HFFc6 (cell line): ENCODE results near the gene ACSF2. TPM values are rescaled to one million over a fixed set of nuclear protein-coding genes. Genes with fewer than 3 reads are reported as not detected.
"Not testable (repeated sequence)": the region's sequence is repeated elsewhere in the genome, so short reads cannot be mapped to it uniquely, and the experiment has no call there.

Experiments used
- DNase-seq: peaks from one replicate; pipeline ENCODE4 v3.0.0-alpha.2; 2018
- H3K27ac Mint-ChIP-seq: 2 replicates; pipeline ENCODE4 v1.8.0; 2020; ENCODE audit warnings: mild to moderate bottlenecking, mixed read lengths
- H3K27me3 Mint-ChIP-seq: 2 replicates; pipeline ENCODE4 v1.8.0; 2021; ENCODE audit warnings: mild to moderate bottlenecking, moderate library complexity, mixed read lengths; ENCODE audit not compliant: insufficient read depth
- H3K36me3 Mint-ChIP-seq: 2 replicates; pipeline ENCODE4 v1.8.0; 2021; ENCODE audit warnings: low read depth, mixed read lengths
- H3K4me1 Mint-ChIP-seq: 2 replicates; pipeline ENCODE4 v1.8.0; 2020; ENCODE audit warnings: low read depth, mixed read lengths
- H3K4me3 Mint-ChIP-seq: 2 replicates; pipeline ENCODE4 v1.8.0; 2020; ENCODE audit warnings: mild to moderate bottlenecking, moderate library complexity, mixed read lengths
- H3K9me3 Mint-ChIP-seq: 2 replicates; pipeline ENCODE4 v1.8.0; 2020; ENCODE audit warnings: mild to moderate bottlenecking, mixed read lengths
- CTCF ChIP-seq: fragments of 200-600 bp; sonication (generic); IDR thresholded peaks from 2 replicates; pipeline ENCODE4 v1.5.0; 2021; ENCODE audit warnings: antibody characterized with exemption, mild to moderate bottlenecking
- total RNA-seq, 6 experiments: library from RNA; stranded (reverse); fragmentation: NEBNext Ultra II Directional; extraction: Animal tissue kit (Norgen Biotek cat#: 25700); gene quantifications; 2 replicates in 1 of 6; 3 replicates in 5 of 6; pipeline ENCODE4 v1.2.3, GENCODE V29; 2021

ACSF2 gene
- total RNA-seq, 6 experiments from 2014 or later, result 15.3 to 23.3 (median 17.5) TPM

- no peak for TF ChIP-seq CTCF
- Mint-ChIP-seq H3K36me3 (peaks cover 37% of the 10 kb centered on the region), H3K9me3 (no peaks in the 10 kb centered on the region), H3K4me3 (peak overlapping the region; percentile 97), H3K27ac (peak overlapping the region; percentile 94), H3K4me1 (peaks cover 32% of the 10 kb centered on the region), H3K27me3 (peaks cover 4% of the 10 kb centered on the region)
- DNase-seq, result no peak
Observed at GRCh38 chr17:50397919-50398285, 28.1 kb upstream of the ACSF2 start.

- not testable (repeated sequence) for H3K4me3 Mint-ChIP-seq, H3K27me3 Mint-ChIP-seq, H3K9me3 Mint-ChIP-seq, H3K27ac Mint-ChIP-seq, DNase-seq
- Mint-ChIP-seq H3K36me3 (peaks cover 30% of the 10 kb centered on the region), H3K4me1 (peaks cover 24% of the 10 kb centered on the region)
Observed at GRCh38 chr17:50398672-50399071, 27.3 kb upstream of the ACSF2 start.

GRCh38 chr17:50399591-50399990 is 26.4 kb upstream of the ACSF2 start:
- H3K4me3 Mint-ChIP-seq, H3K9me3 Mint-ChIP-seq, DNase-seq, H3K27me3 Mint-ChIP-seq, H3K27ac Mint-ChIP-seq: not testable (repeated sequence)
- peaks cover 15% of the 10 kb centered on the region for H3K4me1 Mint-ChIP-seq
- H3K36me3 Mint-ChIP-seq, result peaks cover 22% of the 10 kb centered on the region

GRCh38 chr17:50405351-50405750 is 20.7 kb upstream of the ACSF2 start:
- H3K36me3 Mint-ChIP-seq, DNase-seq, H3K4me3 Mint-ChIP-seq, H3K9me3 Mint-ChIP-seq, H3K4me1 Mint-ChIP-seq, H3K27ac Mint-ChIP-seq: not testable (repeated sequence)
- H3K27me3 Mint-ChIP-seq, result peaks cover 29% of the 10 kb centered on the region

GRCh38 chr17:50406578-50406977 is 19.4 kb upstream of the ACSF2 start:
- H3K27ac Mint-ChIP-seq, result no peak overlapping the region
- H3K4me1 Mint-ChIP-seq, result no peaks in the 10 kb centered on the region
- no peak for TF ChIP-seq CTCF
- H3K27me3 Mint-ChIP-seq, result peaks cover 25% of the 10 kb centered on the region
- H3K9me3 Mint-ChIP-seq, result no peaks in the 10 kb centered on the region
- H3K36me3 Mint-ChIP-seq, result no peaks in the 10 kb centered on the region
- DNase-seq, result no peak
- H3K4me3 Mint-ChIP-seq, result no peak overlapping the region

GRCh38 chr17:50407921-50408320 is 18.1 kb upstream of the ACSF2 start:
- Mint-ChIP-seq H3K27ac (no peak overlapping the region), H3K36me3 (no peaks in the 10 kb centered on the region)
- DNase-seq, result no peak

GRCh38 chr17:50412188-50412732 is 13.8 kb upstream of the ACSF2 start:
- no peak overlapping the region for H3K4me3 Mint-ChIP-seq
- H3K27me3 Mint-ChIP-seq, result peaks cover 8% of the 10 kb centered on the region
- H3K36me3 Mint-ChIP-seq, result no peaks in the 10 kb centered on the region
- H3K4me1 Mint-ChIP-seq, result peaks cover 14% of the 10 kb centered on the region
- H3K9me3 Mint-ChIP-seq, result no peaks in the 10 kb centered on the region
- DNase-seq, result no peak
- H3K27ac Mint-ChIP-seq, result no peak overlapping the region
- no peak for TF ChIP-seq CTCF

More at GRCh38 chr17:50407921-50408320, 18.1 kb upstream of the ACSF2 start:
- Mint-ChIP-seq H3K9me3 (no peaks in the 10 kb centered on the region), H3K27me3 (peaks cover 25% of the 10 kb centered on the region), H3K4me3 (no peak overlapping the region), H3K4me1 (no peaks in the 10 kb centered on the region)
- TF ChIP-seq CTCF, result no peak
